ENCODE data around the gene PTPRG.

PTPRG gene

GRCh38 chr3:61687206-61687605 is 125.8 kb downstream of the PTPRG start:
- TF ChIP-seq TEAD4 (IDR thresholded peaks at IDR 0.05): no peak
- TF ChIP-seq CREB1 (IDR thresholded peaks at IDR 0.05; ENCODE audit: low read depth): no peak
- TF ChIP-seq YY1 (IDR thresholded peaks at IDR 0.05; ENCODE audit: low read depth): no peak
- no peak for TF ChIP-seq NFIC (IDR thresholded peaks at IDR 0.05)
- no peak for TF ChIP-seq EGR1 (IDR thresholded peaks at IDR 0.05)
- no peak for TF ChIP-seq ZBTB7A (IDR thresholded peaks at IDR 0.05; ENCODE audit: low read depth)
- TF ChIP-seq EP300 (IDR thresholded peaks at IDR 0.05; ENCODE audit: borderline replicate concordance): no peak
- no peak for TF ChIP-seq FOXM1 (IDR thresholded peaks at IDR 0.05; ENCODE audit: borderline replicate concordance, low read depth)
- TF ChIP-seq REST (IDR thresholded peaks at IDR 0.05; ENCODE audit: low read depth): no peak

- TF ChIP-seq EGR1 (IDR thresholded peaks at IDR 0.05) (no peak), EP300 (IDR thresholded peaks at IDR 0.05; ENCODE audit: borderline replicate concordance) (no peak), CEBPB (IDR thresholded peaks at IDR 0.05) (no peak), TEAD4 (IDR thresholded peaks at IDR 0.05) (no peak)
Measured at GRCh38 chr3:61687663-61688306, 126.4 kb downstream of the PTPRG start.

- TF ChIP-seq REST (IDR thresholded peaks at IDR 0.05; ENCODE audit: low read depth): no peak
- no peak for TF ChIP-seq CREB1 (IDR thresholded peaks at IDR 0.05; ENCODE audit: low read depth)
- TF ChIP-seq TEAD4 (IDR thresholded peaks at IDR 0.05): no peak
- TF ChIP-seq EGR1 (IDR thresholded peaks at IDR 0.05): no peak
- TF ChIP-seq USF1 (IDR thresholded peaks at IDR 0.05): no peak
- TF ChIP-seq EP300 (IDR thresholded peaks at IDR 0.05; ENCODE audit: borderline replicate concordance): no peak
- TF ChIP-seq RAD21 (IDR thresholded peaks at IDR 0.05; ENCODE audit: low read depth): no peak
- TF ChIP-seq TAF1 (IDR thresholded peaks at IDR 0.05; ENCODE audit: low read depth): no peak
- no peak for TF ChIP-seq FOXM1 (IDR thresholded peaks at IDR 0.05; ENCODE audit: borderline replicate concordance, low read depth)
- no peak for TF ChIP-seq YY1 (IDR thresholded peaks at IDR 0.05; ENCODE audit: low read depth)
- no peak for TF ChIP-seq MAX (IDR thresholded peaks at IDR 0.05)
- TF ChIP-seq CEBPB (IDR thresholded peaks at IDR 0.05): no peak
- TF ChIP-seq TCF12 (IDR thresholded peaks at IDR 0.05; ENCODE audit: low read depth): no peak
Measured at GRCh38 chr3:61688307-61688984, 127.1 kb downstream of the PTPRG start.

- TF ChIP-seq MAX (IDR thresholded peaks at IDR 0.05) (no peak), ZBTB7A (IDR thresholded peaks at IDR 0.05; ENCODE audit: low read depth) (no peak), EGR1 (IDR thresholded peaks at IDR 0.05) (no peak), YY1 (IDR thresholded peaks at IDR 0.05; ENCODE audit: low read depth) (no peak), RAD21 (IDR thresholded peaks at IDR 0.05; ENCODE audit: low read depth) (no peak), NFIC (IDR thresholded peaks at IDR 0.05) (no peak), TAF1 (IDR thresholded peaks at IDR 0.05; ENCODE audit: low read depth) (no peak), FOXM1 (IDR thresholded peaks at IDR 0.05; ENCODE audit: borderline replicate concordance, low read depth) (no peak), TEAD4 (IDR thresholded peaks at IDR 0.05) (no peak), TCF12 (IDR thresholded peaks at IDR 0.05; ENCODE audit: low read depth) (no peak), USF1 (IDR thresholded peaks at IDR 0.05) (no peak), EP300 (IDR thresholded peaks at IDR 0.05; ENCODE audit: borderline replicate concordance) (no peak), REST (IDR thresholded peaks at IDR 0.05; ENCODE audit: low read depth) (no peak), CEBPB (IDR thresholded peaks at IDR 0.05) (no peak), CREB1 (IDR thresholded peaks at IDR 0.05; ENCODE audit: low read depth) (no peak)
Measured at GRCh38 chr3:61690016-61690415, 128.6 kb downstream of the PTPRG start.
